Activated CD4-positive, alpha-beta T cell treated with anti-CD3 and anti-CD28 coated beads, Interleukin-10, Interleukin-2, amounts not matched to agents 100 ng/mL and 50 ng/mL, durations not matched to agents 16 hours and 8 hours (primary cell): ENCODE results near the gene TNFRSF1B.
"Not testable (repeated sequence)": the region's sequence is repeated elsewhere in the genome, so short reads cannot be mapped to it uniquely, and the experiment has no call there.

Experiments used
- DNase-seq: peaks from one replicate; pipeline ENCODE4 v3.0.0-alpha.2; 2020

The TNFRSF1B gene

DNA sequence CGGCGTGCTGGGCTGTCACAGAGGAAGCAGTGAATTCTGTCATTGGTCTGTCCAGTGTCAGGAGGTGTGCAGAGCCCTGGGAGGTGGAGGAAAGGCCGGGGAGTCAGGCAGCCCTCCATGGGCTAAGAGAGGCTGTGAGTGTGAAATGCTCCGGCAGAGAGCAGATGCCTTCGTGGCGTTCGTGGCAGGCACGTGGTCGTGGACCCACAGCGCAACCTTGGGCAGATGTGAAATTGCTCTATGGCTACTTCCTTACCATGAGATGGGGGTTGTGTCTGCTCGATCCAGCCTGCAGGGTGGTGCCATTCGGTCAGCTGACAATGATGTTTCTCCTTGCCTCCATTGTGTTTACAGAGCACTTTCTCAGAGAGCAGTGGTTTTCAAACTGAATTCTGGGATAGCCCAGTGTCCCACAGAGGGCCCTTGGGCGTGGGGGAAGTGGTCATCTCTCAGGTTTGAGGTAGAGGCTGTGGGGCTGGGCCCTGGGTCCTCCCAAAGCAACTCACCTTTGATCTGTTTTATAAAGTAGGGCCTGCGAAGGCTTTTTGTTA, 27.9 kb downstream of the TNFRSF1B start:
- DNase-seq = no peak

DNA sequence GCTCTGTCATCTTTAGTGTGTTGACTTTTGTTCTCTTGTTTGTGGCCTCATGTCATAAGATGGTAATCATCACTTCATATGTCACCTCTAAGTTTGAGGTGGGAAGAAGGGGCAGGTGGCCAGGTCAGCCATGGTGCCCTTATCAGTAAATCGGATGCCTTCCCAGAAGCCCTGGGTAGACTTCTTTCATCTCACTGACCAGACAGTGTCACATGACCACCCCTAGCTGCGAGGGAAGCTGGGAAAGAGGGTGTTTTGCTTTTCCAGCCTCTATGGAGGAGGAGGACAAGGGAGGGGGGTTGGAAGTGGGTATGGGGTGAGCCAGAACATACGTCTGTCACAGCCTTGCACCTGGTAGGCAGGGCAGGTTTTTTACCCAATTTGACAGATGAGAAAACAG, 28.6 kb downstream of the TNFRSF1B start:
- DNase-seq = no peak

DNA sequence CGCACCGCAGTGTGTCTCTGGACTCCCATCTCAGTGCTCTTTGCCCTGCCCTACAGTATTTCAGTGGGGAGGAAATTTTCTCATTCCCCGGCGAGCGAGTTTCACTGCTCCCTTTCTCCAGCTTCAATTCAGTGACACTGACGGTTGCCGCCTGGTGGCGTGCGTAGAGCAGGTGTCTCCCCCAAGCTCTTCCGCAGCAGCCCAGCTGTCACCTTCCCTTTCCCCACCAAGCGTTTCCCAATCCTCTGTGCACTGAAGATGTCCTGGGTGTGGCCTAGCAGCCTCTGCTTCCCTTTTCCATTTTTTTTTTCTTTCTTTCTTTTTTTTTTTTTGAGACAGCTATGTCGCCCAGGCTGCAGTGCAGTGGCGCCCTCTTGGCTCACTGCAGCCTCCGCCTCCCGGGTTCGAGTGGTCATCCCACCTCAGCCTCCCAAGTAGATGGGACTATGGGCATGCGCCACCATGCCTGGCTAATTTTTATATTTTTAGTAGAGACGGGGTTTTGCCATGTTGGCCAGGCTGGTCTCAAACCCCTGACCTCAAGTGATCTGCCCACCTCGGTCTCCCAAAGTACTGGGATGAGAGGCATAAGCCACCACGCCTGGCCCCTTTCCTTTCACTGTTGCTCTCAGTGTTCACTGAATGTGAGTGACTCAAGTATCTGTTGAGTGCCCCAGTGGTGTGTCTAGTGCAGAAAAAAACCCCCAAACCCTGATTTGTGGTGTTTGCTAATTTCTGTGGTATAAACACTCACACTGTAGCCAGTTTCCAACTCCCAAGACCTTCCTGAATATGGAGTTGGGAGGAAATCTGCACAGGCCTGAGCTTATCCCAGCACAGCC, 30.1 kb downstream of the TNFRSF1B start:
- DNase-seq = no peak

DNA sequence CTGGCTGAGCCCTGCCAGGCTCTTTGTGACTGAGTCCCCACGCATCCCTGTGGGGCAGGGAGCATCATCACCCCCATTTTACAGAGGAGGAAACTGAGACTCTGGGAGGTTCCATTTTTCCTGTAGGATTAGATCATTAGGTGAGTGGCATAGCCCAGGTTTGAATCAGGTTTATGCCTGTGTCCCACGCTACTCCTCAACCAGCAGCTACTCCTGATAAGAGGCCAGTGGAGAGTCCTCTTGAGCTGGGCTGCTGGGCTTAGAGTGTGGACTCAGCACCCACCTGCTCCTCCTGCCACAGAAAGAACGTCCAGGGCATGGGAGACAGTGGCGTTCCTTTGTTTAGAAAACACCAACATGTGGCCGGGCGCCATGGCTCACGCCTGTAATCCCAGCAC, 30.7 kb downstream of the TNFRSF1B start:
- no peak for DNase-seq

DNA sequence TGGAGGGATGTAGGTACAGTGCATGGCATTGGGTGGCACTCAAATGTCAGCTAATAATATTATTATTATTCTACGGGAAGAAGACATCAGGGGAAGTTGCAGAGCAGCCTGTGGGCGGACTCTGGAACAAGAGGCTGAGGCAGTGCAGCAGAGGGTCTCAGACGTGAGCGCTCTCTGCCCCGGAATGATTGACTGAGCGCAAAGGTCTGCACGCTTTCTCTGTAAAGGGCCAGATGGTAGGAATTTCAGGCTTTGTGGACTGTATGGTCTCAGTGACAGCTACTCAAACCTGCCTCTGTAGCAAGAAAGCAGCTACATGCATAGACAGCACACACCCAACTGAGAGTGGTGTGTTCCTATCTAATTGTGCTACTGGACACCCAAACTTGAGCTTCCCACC, 33.4 kb downstream of the TNFRSF1B start:
- no peak for DNase-seq

DNA sequence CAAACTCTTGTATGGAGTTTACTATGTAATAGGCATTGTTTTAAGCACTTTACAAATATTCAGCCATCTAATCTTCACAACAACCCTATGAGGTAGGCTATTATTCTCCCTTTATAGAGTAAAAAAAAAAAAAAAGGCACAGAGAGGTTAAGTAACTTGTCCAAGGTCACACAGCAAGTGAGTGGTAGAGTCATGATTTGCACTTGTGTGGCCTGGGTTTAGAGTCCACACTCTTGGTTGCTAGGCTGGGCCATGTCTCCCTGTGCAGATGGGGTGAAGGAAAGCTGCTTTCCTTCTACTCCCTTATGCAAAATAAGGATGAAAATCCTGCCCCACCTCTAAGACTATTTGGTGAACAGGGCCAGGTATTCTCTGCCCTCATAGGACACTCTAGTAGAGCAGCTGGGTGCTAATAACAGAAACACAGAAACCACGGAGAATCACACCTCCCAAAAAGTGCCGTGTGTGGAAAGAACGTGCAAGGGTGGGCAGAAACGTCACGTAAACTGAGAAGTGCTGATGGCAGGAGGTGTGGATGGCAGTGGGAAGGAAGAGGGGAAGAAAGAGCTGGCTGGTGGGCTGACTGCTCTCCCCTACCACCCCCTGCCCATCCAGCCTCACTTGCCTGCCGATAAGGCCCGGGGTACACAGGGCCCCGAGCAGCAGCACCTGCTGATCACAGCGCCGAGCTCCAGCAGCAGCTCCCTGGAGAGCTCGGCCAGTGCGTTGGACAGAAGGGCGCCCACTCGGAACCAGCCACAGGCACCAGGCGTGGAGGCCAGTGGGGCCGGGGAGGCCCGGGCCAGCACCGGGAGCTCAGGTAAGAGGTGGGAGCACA, 34.8 kb downstream of the TNFRSF1B start:
- peak; percentile 39 for DNase-seq

DNA sequence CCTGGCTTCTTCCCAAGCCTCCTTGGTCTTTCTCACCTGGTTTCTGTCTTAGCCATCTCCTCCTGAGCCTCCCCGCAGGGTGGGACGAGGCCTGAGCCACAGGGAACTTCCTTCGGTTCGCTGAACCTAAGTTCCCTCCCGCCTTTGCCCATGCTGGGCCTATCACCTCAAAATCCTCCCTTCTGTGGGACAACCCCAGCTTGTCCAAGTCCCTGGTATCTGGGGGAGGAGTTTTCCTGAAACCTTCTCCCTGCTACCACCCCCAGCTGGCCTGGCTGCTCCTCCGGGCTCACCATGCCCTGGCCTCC, 35.4 kb downstream of the TNFRSF1B start:
- DNase-seq = no peak

DNA sequence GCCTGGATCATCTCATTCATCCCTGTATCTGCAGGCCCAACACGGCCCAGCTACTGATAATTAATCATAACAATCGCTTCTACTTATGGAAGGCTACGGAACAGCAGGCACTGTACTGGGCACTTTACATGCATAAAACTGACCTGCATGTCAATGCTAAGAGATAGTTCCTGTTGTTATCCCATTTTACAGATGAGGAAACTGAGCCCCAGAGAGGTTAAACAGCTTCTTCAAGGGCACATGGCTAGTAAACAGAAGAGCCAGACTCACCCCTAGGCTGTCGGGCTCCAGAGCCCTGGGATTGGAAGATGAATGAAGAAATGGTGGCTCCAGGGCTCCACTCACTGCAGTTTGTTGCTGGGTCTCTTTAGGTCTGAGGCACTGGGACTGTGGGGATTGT, 35.8 kb downstream of the TNFRSF1B start:
- DNase-seq = no peak

DNA sequence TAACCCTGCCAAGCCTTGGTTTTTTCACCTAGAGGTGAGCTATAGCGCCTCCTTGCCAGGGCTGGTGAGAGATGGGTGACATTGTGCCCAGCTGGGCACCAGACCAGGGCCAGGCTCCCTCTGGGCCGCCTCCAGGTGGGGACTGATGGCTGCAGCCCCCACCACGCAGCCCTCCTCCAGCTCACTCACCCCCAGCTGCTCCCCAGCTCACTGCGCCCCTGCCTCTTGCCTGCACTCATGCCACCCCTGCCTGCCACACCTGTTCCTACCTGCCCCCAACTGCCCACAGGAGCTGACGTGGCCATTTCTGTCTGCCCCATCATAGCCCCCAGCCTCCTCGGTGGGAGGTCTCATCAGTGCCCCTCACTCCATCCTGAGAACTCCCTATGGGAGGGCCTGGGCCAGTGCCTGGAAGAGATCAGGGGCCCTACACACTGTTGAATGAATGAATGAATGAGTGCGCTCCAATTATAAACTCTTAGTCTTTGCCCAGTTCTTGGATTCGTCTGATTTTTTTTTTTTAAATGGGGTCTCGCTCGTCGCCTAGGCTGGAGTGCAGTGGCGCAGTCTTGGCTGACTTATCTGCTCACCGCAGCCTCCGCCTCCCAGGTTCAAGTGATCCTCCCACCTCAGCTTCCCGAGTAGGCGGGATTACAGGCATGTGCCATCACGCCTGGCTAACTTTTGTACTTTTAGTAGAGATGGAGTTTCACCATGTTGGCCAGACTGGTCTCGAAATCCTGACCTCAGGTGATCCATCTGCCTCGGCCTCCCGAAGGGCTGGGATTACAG, 36.6 kb downstream of the TNFRSF1B start:
- no peak for DNase-seq

DNA sequence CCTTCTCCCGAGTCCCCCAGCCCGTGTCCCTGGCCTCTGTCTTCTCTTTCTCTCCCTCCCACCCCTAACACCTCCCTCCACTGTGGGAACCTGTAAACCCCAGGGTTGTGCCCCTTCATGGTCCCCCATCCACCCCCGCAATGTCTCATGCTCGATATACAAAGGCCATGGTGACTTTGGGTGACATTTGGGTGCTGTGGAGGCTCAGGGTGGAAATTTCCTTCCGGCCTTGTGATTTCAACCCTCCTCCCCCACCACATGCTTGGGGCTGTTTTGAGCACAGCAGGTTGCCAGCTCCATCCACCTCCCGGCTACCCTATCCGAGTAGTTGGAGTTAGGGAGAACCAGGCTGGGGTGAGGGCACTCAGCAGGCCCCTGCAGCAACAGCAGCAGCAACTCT, 37.3 kb downstream of the TNFRSF1B start:
- DNase-seq = peak; percentile 36

DNA sequence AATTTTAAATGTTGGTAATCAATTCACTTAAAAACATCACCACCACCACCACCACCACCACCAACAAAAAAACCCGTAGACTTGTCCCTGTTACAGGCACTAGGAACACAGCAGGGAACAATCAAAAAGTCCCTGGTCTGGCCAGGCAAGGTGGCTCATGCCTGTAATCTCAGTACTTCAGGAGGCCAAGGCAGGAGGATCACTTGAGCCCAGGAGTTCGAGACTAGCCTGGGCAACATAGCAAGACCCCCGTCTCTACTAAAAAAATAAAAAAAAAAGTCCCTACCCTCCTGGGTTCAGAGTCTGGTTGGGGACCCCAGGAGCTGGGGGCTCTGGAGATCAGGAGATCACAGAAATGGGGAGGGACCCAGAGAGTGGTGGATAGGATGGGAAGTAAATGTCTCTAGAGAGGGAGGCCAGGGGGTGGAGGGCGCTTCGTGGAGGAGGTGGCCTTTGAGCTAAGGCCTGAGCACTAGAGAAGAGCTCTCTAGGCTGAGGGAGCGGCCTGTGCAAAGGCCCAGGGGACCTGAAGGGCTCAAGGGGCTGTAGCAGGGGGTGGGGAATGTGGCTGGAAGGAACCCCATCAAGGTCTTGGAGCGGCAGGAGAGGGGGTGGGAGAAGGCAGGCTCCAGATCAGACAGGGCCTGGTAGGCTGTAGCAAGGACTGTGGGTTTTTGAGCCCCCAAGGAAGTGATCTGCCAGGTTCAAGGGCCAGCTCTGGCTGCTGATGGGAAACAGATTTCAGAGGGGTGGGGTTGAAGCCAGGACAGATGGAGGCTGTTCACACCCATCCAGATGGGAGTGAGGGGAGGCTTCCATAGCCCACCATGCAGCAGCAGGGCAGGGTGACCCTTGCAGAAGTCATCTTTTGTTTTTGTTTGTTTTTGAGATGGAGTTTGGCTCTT, 38.2 kb downstream of the TNFRSF1B start:
- DNase-seq = no peak

DNA sequence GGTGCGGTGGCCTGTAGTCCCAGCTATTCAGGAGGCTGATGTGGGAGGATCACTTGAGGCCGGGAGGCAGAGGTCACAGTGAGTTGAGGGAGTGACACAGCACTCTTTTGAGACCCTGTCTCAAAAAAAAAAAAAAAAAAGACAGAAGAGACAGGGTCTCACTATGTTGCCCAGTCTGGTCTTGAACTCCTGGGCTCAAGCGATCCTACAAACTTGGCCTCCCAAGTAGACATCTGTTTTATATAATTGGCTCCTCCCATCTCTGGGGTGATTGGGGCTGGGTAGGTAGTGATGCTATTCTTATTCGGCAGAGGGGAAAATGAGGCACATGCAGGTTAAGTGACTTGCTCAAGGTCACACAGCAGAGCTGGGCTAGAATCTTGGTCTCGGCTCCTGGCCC, 39.4 kb downstream of the TNFRSF1B start:
- no peak for DNase-seq

DNA sequence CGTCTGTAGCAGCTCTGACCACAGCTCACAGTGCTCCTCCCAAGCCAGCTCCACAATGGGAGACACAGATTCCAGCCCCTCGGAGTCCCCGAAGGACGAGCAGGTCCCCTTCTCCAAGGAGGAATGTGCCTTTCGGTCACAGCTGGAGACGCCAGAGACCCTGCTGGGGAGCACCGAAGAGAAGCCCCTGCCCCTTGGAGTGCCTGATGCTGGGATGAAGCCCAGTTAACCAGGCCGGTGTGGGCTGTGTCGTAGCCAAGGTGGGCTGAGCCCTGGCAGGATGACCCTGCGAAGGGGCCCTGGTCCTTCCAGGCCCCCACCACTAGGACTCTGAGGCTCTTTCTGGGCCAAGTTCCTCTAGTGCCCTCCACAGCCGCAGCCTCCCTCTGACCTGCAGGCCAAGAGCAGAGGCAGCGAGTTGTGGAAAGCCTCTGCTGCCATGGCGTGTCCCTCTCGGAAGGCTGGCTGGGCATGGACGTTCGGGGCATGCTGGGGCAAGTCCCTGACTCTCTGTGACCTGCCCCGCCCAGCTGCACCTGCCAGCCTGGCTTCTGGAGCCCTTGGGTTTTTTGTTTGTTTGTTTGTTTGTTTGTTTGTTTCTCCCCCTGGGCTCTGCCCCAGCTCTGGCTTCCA, 40.1 kb downstream of the TNFRSF1B start:
- no peak for DNase-seq

DNA sequence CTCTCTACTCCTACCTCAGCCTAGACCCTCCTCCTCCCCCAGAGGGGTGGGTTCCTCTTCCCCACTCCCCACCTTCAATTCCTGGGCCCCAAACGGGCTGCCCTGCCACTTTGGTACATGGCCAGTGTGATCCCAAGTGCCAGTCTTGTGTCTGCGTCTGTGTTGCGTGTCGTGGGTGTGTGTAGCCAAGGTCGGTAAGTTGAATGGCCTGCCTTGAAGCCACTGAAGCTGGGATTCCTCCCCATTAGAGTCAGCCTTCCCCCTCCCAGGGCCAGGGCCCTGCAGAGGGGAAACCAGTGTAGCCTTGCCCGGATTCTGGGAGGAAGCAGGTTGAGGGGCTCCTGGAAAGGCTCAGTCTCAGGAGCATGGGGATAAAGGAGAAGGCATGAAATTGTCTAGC, 41.5 kb downstream of the TNFRSF1B start:
- no peak for DNase-seq

DNA sequence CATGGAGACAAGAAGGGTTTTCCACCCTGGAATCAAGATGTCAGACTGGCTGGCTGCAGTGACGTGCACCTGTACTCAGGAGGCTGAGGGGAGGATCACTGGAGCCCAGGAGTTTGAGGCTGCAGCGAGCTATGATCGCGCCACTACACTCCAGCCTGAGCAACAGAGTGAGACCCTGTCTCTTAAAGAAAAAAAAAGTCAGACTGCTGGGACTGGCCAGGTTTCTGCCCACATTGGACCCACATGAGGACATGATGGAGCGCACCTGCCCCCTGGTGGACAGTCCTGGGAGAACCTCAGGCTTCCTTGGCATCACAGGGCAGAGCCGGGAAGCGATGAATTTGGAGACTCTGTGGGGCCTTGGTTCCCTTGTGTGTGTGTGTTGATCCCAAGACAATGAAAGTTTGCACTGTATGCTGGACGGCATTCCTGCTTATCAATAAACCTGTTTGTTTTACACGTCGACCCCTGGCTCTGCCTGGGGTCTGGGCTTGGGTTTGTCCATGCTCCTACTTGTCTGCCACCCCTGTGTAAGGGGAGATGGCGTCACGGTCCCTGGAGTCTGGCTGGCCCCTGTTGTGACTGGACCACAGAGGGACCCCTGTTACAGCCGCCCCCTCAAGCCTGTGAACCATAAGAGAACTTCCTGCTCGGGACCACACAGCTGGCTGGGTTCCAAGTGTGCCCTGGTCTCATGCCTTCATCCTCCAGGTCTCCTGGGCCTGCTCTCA, 42.1 kb downstream of the TNFRSF1B start:
- DNase-seq = peak; percentile 85

DNA sequence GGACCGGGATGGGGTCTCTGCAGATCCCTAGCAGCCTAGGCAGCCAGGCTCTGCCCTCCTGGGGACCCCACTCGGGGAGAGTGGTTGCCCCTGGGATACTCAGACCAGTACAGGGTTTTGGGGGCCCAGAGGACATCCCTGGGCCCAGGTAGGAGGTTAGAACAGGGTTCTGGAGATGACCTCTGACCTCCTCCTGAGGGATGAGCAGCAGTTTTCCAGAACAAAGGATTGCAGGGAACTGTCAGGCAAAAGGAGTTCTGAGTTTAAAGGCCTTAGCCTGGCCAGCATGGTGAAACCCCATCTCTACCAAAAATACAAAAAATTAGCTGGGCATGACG, 42.7 kb downstream of the TNFRSF1B start:
- no peak for DNase-seq

DNA sequence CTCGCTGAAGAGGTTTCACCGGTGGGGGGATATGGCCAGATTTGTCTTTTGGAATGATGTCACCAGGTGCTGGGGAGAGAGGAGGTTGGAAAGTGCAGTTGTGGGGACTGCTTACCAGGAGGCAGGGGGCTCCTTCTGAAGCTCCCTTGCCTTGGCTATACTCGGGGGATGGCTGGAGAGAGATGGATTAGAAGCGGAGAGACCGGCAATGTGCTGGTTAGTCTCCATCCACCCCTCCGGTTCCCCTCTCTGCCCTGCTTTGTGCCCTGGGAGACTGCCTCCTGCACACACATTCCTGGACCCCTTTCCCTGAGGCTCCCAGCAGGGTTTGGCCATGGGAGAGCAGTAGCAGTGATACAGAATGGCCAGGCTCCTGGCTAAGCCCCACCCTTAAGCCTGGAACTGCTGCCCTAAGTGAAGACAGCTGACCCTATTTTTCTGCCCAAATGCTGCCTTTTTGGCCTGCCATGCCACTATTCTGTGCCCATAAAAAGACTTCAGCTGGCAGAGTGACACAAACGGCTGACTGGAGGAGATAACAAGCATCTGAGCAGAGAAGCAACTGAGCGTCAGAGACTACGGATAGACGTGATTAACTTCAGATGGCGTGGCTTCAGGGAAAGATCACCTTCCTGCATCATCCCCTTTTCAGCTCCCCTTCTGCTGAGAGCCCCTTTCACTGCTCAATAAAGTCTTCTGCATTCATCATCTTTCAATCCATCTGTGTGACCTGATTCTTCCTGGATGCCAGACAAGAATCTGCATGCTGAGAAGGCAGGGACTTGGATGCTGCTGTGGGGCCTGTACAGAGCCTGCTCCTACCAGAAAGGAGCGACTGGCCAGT, 48.5 kb downstream of the TNFRSF1B start:
- no peak for DNase-seq

DNA sequence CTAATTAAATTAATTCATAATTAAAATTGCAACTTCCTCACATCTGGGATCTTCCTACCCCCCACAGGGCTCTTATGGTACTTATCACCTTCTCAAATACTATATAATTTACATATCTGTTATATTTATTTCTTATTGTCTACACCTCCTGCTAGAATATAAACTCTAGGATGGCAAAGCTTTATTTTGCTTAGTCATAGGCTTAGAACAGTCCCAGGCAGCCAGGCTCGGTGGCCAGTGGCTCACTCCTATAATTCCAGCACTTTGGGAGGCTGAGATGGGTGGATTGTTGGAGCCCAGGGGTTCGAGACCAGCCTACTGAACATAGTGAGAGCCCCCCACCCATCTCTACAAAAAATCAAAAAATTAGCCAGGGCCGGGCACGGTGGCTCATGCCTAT, 53.0 kb downstream of the TNFRSF1B start:
- no peak for DNase-seq

DNA sequence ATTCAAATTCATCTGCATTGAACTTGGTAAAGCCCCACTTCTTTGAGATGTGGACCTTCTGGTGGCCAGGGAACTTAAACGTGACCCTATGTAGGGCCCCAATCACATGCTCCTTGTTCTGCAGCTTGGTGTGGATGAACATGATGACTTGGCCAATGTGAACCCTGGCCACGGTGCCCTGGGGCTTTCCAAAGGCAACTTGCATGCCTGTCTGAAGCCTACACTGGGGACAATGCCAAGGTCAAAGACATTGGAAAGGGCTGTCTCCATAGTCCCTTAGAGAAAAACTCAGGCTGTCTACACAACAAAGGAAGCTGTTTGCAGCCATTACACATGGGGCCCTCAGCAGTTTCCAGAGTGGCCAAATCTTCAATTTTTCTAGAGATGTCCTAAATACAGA, 54.1 kb downstream of the TNFRSF1B start:
- DNase-seq = no peak

DNA sequence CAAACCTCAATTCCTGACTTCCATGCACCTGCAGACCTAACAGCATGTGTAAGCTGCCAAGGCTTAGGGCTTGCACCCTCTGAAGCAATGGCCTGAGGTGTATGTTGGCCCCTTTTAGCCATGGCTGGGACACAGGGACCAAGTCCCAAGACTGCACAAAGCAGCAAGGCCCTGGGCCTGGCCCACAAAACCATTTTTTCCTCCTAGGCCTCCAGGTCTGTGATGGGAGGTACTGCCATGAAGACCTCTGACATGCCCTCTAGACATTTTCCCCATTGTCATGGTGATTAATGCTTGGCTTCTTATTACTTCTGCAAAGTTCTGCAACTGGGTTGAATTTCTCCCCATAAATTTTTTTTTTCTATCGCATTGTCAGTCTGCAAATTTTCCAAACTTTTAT, 55.9 kb downstream of the TNFRSF1B start:
- DNase-seq = not testable (repeated sequence)
